Epidermal melanocyte (primary cell): ENCODE results near the gene CAMK1G.

Experiments
- DNase-seq: peaks from one replicate; pipeline ENCODE4 v3.0.0; 2011; ENCODE audit warnings: low spot score; ENCODE audit not compliant: insufficient read length

The CAMK1G gene

GRCh38 chr1:209635850-209636249 is 52.3 kb downstream of the CAMK1G start:
- no peak for DNase-seq

- no peak for DNase-seq
Measured at GRCh38 chr1:209641832-209642172, 58.3 kb downstream of the CAMK1G start.

- DNase-seq = no peak
Measured at GRCh38 chr1:209642816-209643215, 59.3 kb downstream of the CAMK1G start.

GRCh38 chr1:209643285-209644020 is 59.9 kb downstream of the CAMK1G start:
- DNase-seq = no peak

GRCh38 chr1:209645574-209646452 is 62.3 kb downstream of the CAMK1G start:
- no peak for DNase-seq

GRCh38 chr1:209646558-209646957 is 63.0 kb downstream of the CAMK1G start:
- no peak for DNase-seq

- no peak for DNase-seq
Measured at GRCh38 chr1:209647156-209647555, 63.6 kb downstream of the CAMK1G start.

- no peak for DNase-seq
Measured at GRCh38 chr1:209648346-209648745, 64.8 kb downstream of the CAMK1G start.

GRCh38 chr1:209648931-209649776 is 65.6 kb downstream of the CAMK1G start:
- no peak for DNase-seq

- no peak for DNase-seq
Measured at GRCh38 chr1:209650454-209650853, 66.9 kb downstream of the CAMK1G start.

GRCh38 chr1:209651138-209651587 is 67.6 kb downstream of the CAMK1G start:
- no peak for DNase-seq

- DNase-seq = no peak
Measured at GRCh38 chr1:209652121-209652735, 68.7 kb downstream of the CAMK1G start, which contains the start of gene LAMB3. Gene LAMB3, minus strand, starts transcription at chr1:209652425. Its CDS starts 1,481 bp downstream, at chr1:209650944.

GRCh38 chr1:209652873-209653401 is 69.4 kb downstream of the CAMK1G start:
- DNase-seq = peak; percentile 61

- DNase-seq = no peak
Measured at GRCh38 chr1:209653915-209654351, 70.4 kb downstream of the CAMK1G start.

GRCh38 chr1:209655411-209656231 is 72.1 kb downstream of the CAMK1G start:
- DNase-seq = no peak

GRCh38 chr1:209657140-209657879 is 73.8 kb downstream of the CAMK1G start:
- DNase-seq = no peak

GRCh38 chr1:209657918-209658317 is 74.4 kb downstream of the CAMK1G start:
- no peak for DNase-seq

- DNase-seq = no peak
Measured at GRCh38 chr1:209659909-209660308, 76.4 kb downstream of the CAMK1G start.

GRCh38 chr1:209661071-209661470 is 77.6 kb downstream of the CAMK1G start:
- no peak for DNase-seq
